Measurements from ENCODE around the gene ADIG. TPM values are rescaled to one million over a fixed set of nuclear protein-coding genes. Genes with fewer than 3 reads are reported as not detected.
"Not testable (repeated sequence)": the region's sequence is repeated elsewhere in the genome, so short reads cannot be mapped to it uniquely, and the experiment has no call there.

Gene ADIG
- total and polyA plus RNA-seq, 2 of the 13 experiments (the other 11 are each of a cell fraction or from before 2014, with no cell fraction given) = 0.15 TPM; not detected in 1

DNA sequence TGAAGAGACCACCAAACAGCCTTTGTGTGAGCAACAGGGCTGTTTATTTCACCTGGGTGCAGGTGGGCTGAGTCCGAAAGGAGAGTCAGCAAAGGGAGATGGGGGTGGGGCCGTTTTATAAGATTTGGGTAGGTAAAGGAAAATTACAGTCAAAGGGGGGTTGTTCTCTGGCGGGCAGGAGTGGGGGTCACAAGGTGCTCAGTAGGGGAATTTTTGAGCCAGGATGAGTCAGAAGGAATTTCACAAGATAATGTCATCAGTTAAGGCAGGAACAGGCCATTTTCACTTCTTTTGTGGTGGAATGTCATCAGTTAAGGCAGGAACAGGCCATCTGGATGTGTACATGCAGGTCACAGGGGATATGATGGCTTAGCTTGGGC is 11.4 kb downstream of the ADIG start:
- H3K4me3 ChIP-seq (replicated peaks in 1 of 3; ENCODE audit: insufficient read depth in 1 of 3, low read depth in 2 of 3, low read length in 3 of 3); intact Hi-C loops (cut with micrococcal nuclease; ENCODE audit: unreplicated experiment); H3K36me3 ChIP-seq (replicated peaks in 1 of 2; ENCODE audit: control insufficient read depth in 1 of 2, insufficient read depth in 2 of 2, low read length in 2 of 2); H3K79me2 ChIP-seq (ENCODE audit: insufficient read depth, low read length); POLR2A ChIA-PET; H3K9ac ChIP-seq (ENCODE audit: insufficient read depth, low read depth, low read length); H3K4me2 ChIP-seq (ENCODE audit: low read depth, low read length); BruUV-seq (replicated peaks); H4K20me1 ChIP-seq (ENCODE audit: insufficient read depth, low read length); FAIRE-seq; in situ Hi-C loops (cut with HindIII; ENCODE audit: extremely low pct_ligation_motif_present, low pct_unique_long_range_greater_than_20kb); ATAC-seq; CTCF ChIA-PET (ENCODE audit: low intra/inter-chr PET ratio, low total read pairs); H3K9me3 ChIP-seq (ENCODE audit: low read length); H2AFZ ChIP-seq (ENCODE audit: low read length); H3K27ac ChIP-seq (ENCODE audit: extremely low read length, insufficient read depth, low read length); DNase-seq (ENCODE audit: low spot score): not testable (repeated sequence)
- 4% methylated on average over 3 of the region's 3 CpGs for WGBS (ENCODE audit: low lambda C conversion rate)
- Histone ChIP-seq H3K27me3 (ENCODE audit: control insufficient read depth in 1 of 2, insufficient read depth in 2 of 2, low read length in 2 of 2) (peaks cover 2 to 31% of the 10 kb centered on the region in 2 experiments; a peak in 4 of 5 replicates), H3K4me1 (ENCODE audit: insufficient read depth, low read length) (peaks cover 24% of the 10 kb centered on the region; the same call in 1 of the 2 replicates)
- TF ChIP-seq FOSL2 (CRISPR knock-in tag; IDR thresholded peaks at IDR 0.05) = 0 out of 2 replicates have a peak, but pooled peaks have one; percentile 9

DNA sequence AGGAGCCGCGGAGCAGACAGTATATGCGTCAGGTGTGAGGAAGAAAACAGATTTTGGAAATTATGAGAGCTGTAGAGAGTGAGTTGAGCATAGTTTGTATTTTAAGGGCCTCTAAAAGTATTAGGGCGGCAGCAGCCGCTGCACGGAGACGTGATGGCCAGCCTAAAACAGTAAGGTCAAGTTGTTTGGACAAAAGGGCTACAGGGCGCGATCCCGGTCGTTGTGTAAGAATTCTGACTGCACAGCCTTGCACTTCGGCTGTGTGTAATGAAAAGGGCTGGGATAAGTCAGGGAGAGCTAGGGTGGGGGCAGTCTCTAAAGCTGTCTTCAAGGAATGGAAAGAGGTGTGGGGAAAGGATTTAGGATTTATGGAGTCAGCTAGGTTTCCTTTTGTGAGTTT is 13.3 kb downstream of the ADIG start:
- H3K27ac ChIP-seq (ENCODE audit: extremely low read length, insufficient read depth, low read length); H3K9ac ChIP-seq (ENCODE audit: insufficient read depth, low read depth, low read length); POLR2A ChIA-PET; H3K9me3 ChIP-seq (ENCODE audit: low read length); H4K20me1 ChIP-seq (ENCODE audit: insufficient read depth, low read length); H3K79me2 ChIP-seq (ENCODE audit: insufficient read depth, low read length); DNase-seq (ENCODE audit: low spot score); in situ Hi-C loops (cut with HindIII; ENCODE audit: extremely low pct_ligation_motif_present, low pct_unique_long_range_greater_than_20kb); BruUV-seq (replicated peaks); H3K36me3 ChIP-seq (replicated peaks in 1 of 2; ENCODE audit: control insufficient read depth in 1 of 2, insufficient read depth in 2 of 2, low read length in 2 of 2); CTCF ChIA-PET (ENCODE audit: low intra/inter-chr PET ratio, low total read pairs); H2AFZ ChIP-seq (ENCODE audit: low read length); H3K4me3 ChIP-seq (replicated peaks in 1 of 3; ENCODE audit: insufficient read depth in 1 of 3, low read depth in 2 of 3, low read length in 3 of 3); intact Hi-C loops (cut with micrococcal nuclease; ENCODE audit: unreplicated experiment); ATAC-seq: not testable (repeated sequence)
- peaks cover 26% of the 10 kb centered on the region for H3K4me1 ChIP-seq (ENCODE audit: insufficient read depth, low read length)
- FAIRE-seq = peak; percentile 37
- WGBS (ENCODE audit: low lambda C conversion rate) = 19% methylated on average over 12 of the region's 12 CpGs
- peaks cover 2 to 46% of the 10 kb centered on the region in 2 experiments; a peak in 4 of 5 replicates for H3K27me3 ChIP-seq (ENCODE audit: control insufficient read depth in 1 of 2, insufficient read depth in 2 of 2, low read length in 2 of 2)
- peak overlapping the region; percentile 29; the same call in 1 of the 2 replicates for H3K4me2 ChIP-seq (ENCODE audit: low read depth, low read length)

DNA sequence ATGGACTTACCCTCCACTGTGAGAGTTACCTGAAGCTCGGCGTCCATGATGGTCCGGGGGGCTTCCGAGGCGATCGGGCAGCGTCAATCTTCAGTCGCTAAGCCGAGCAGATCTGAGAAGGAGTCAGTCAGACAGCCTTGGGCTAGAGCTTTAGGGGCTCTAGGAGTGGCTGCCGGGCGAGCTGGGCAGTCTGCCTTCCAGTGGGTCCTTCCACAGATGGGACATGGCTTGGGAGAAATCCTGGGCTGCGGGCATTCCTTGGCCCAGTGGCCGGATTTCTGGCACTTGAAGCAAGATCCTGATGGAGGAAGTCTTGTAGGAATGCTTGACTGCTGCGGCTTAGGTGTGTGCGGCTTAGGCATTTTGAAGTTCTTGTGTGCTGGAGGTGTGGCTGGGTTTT is 14.9 kb downstream of the ADIG start:
- H3K27ac ChIP-seq (ENCODE audit: extremely low read length, insufficient read depth, low read length); intact Hi-C loops (cut with micrococcal nuclease; ENCODE audit: unreplicated experiment); H4K20me1 ChIP-seq (ENCODE audit: insufficient read depth, low read length); H3K4me2 ChIP-seq (ENCODE audit: low read depth, low read length); H3K9me3 ChIP-seq (ENCODE audit: low read length); FAIRE-seq; H3K36me3 ChIP-seq (replicated peaks in 1 of 2; ENCODE audit: control insufficient read depth in 1 of 2, insufficient read depth in 2 of 2, low read length in 2 of 2); H3K79me2 ChIP-seq (ENCODE audit: insufficient read depth, low read length); CTCF ChIA-PET (ENCODE audit: low intra/inter-chr PET ratio, low total read pairs); H3K4me3 ChIP-seq (replicated peaks in 1 of 3; ENCODE audit: insufficient read depth in 1 of 3, low read depth in 2 of 3, low read length in 3 of 3); in situ Hi-C loops (cut with HindIII; ENCODE audit: extremely low pct_ligation_motif_present, low pct_unique_long_range_greater_than_20kb); POLR2A ChIA-PET; ATAC-seq; H3K9ac ChIP-seq (ENCODE audit: insufficient read depth, low read depth, low read length); DNase-seq (ENCODE audit: low spot score); H2AFZ ChIP-seq (ENCODE audit: low read length); BruUV-seq (replicated peaks): not testable (repeated sequence)
- Histone ChIP-seq H3K4me1 (ENCODE audit: insufficient read depth, low read length) (peaks cover 30% of the 10 kb centered on the region), H3K27me3 (ENCODE audit: control insufficient read depth in 1 of 2, insufficient read depth in 2 of 2, low read length in 2 of 2) (peaks cover 2 to 56% of the 10 kb centered on the region in 2 experiments; a peak in 4 of 5 replicates)
- 69% methylated on average over 14 of the region's 15 CpGs for WGBS (ENCODE audit: low lambda C conversion rate)

All from HepG2 (cell line).